Lung (tissue), 12 donors: ENCODE results near the gene MRPL44. TPM values are rescaled to one million over a fixed set of nuclear protein-coding genes. Genes with fewer than 3 reads are reported as not detected.
A peak's percentile ranks its signal among the peaks of the same experiment; 100 is the strongest.

Experiments used
- ATAC-seq: fragments of 200-7000 bp; cut with Tn5 transposase; one replicate; pipeline ENCODE4 v1.9.1; 2020; ENCODE audit warnings: moderate number of reproducible peaks; ENCODE audit not compliant: insufficient read depth, low FRiP score
- DNase-seq, 3 donors: peaks; one replicate each; pipeline ENCODE4 v3.0.0-alpha.2; 2013 to 2017
- H3K27ac ChIP-seq, 2 donors: one replicate each; pipeline ENCODE4 v1.5.1; 2013; ENCODE audit warnings: mild to moderate bottlenecking in 2 of 2, moderate library complexity in 2 of 2, control low read depth in 1 of 2, inconsistent platforms in 1 of 2, low read depth in 1 of 2, low read length in 1 of 2
- H3K27me3 ChIP-seq, 3 donors: one replicate each; pipeline ENCODE4 v1.5.1; 2013; ENCODE audit warnings: low read length in 2 of 3; ENCODE audit not compliant: control insufficient read depth in 3 of 3, insufficient read depth in 3 of 3
- H3K36me3 ChIP-seq, 4 donors: one replicate each; pipeline ENCODE4 v1.5.1; 2013; ENCODE audit warnings: low read length in 4 of 4, mild to moderate bottlenecking in 1 of 4, moderate library complexity in 1 of 4; ENCODE audit not compliant: control insufficient read depth in 4 of 4, insufficient read depth in 4 of 4
- H3K4me1 ChIP-seq, 5 donors: one replicate each; pipeline ENCODE4 v1.5.1; 2013; ENCODE audit warnings: low read length in 5 of 5, mild to moderate bottlenecking in 2 of 5, moderate library complexity in 1 of 5; ENCODE audit not compliant: control insufficient read depth in 5 of 5, insufficient read depth in 5 of 5
- H3K4me3 ChIP-seq: one replicate; pipeline ENCODE4 v1.5.1; 2013; ENCODE audit warnings: mild to moderate bottlenecking, control low read depth, moderate library complexity
- H3K9ac ChIP-seq, 2 donors: one replicate each; pipeline ENCODE4 v1.5.1; 2013; ENCODE audit warnings: low read length in 2 of 2, control low read depth in 1 of 2; ENCODE audit not compliant: insufficient read depth in 1 of 2
- H3K9me3 ChIP-seq, 4 donors: one replicate each; pipeline ENCODE4 v1.5.1; 2013; ENCODE audit warnings: low read length in 3 of 4, mild to moderate bottlenecking in 1 of 4, moderate library complexity in 1 of 4; ENCODE audit not compliant: control insufficient read depth in 4 of 4, insufficient read depth in 3 of 4
- WGBS, 2 donors: extraction: QIAGEN DNeasy Blood & Tissue Kit; methylation state at CpG; one replicate each; pipeline ENCODE4 v1.1.7; 2013; 5-methylcytosine and 5-hydroxymethylcytosine counted together
- polyA plus RNA-seq, 2 donors: library from polyadenylated mRNA; stranded (reverse); fragments of 200-250 nt; gene quantifications; one replicate each; pipeline ENCODE4 v1.2.1, GENCODE V29; 2013
- total RNA-seq, 2 donors: library from RNA; depleted of rRNA in 1 of 2; stranded (reverse); fragments of >200 nt in 1 of 2; gene quantifications; one replicate each; pipeline ENCODE4 v1.2.1, GENCODE V29; 2014 to 2021
- TF ChIP-seq, protein P1 (sequence below): IDR thresholded peaks from 2 replicates; pipeline ENCODE4 v1.5.1; 2012; ENCODE audit warnings: mild to moderate bottlenecking; ENCODE audit errors: control extremely low read depth, extremely low read depth
- donor health status: control.
- donor health status: control.
- donor health status: Bipolar disorder and iron deficiency.
- donor health status: healthy.
- donor health status: DM: yes; HTN: yes; CAD: no.

MRPL44 gene
- total and polyA plus RNA-seq, 4 donors, result 20.4 to 23.1 (median 21.5) TPM

DNA sequence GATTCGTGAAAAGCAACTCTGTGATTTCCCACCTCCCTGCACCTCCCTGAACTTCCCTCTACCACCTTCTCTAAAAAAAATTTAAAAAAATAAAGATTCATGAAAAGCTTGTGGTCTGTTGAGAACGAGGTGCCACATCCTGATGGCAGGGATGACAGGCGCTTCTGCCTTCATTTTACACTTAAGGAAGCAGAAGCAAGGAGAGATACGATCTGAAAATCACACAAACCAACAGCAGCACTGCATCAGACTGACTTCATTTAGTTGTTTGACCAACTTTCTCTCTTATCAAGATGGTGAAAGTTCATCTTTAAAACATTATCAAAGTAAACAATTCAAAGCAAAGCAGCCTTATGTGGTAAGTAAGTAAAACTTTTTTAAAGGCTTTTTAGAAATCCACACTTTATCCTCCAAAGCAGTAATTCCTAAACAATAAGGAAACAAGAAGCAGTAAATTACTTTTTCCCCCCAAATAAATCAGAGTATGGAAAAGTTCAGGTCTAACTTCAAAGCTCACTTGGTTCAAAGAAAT lies 27.6 kb upstream of the MRPL44 start:
- no peak overlapping the region for H3K27ac ChIP-seq
- H3K9me3 ChIP-seq, result peaks cover 0 to 5% (median 3%) of the 10 kb centered on the region in 4 donors
- TF ChIP-seq, protein P1, sequence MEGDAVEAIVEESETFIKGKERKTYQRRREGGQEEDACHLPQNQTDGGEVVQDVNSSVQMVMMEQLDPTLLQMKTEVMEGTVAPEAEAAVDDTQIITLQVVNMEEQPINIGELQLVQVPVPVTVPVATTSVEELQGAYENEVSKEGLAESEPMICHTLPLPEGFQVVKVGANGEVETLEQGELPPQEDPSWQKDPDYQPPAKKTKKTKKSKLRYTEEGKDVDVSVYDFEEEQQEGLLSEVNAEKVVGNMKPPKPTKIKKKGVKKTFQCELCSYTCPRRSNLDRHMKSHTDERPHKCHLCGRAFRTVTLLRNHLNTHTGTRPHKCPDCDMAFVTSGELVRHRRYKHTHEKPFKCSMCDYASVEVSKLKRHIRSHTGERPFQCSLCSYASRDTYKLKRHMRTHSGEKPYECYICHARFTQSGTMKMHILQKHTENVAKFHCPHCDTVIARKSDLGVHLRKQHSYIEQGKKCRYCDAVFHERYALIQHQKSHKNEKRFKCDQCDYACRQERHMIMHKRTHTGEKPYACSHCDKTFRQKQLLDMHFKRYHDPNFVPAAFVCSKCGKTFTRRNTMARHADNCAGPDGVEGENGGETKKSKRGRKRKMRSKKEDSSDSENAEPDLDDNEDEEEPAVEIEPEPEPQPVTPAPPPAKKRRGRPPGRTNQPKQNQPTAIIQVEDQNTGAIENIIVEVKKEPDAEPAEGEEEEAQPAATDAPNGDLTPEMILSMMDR, result no peak
- H3K4me3 ChIP-seq, result no peak overlapping the region
- ATAC-seq (peak; percentile 42), DNase-seq (peak; percentile 45 to 93 (median 77))
- peak overlapping the region in 1 of 2 donors; percentile 16 for H3K9ac ChIP-seq
- H3K27me3 ChIP-seq, result no peaks in the 10 kb centered on the region
- WGBS, 2 donors, result 14 to 37% methylated on average over 4 of the region's 4 CpGs
- peaks cover 3 to 46% (median 21%) of the 10 kb centered on the region in 5 donors for H3K4me1 ChIP-seq
- H3K36me3 ChIP-seq, result peaks cover 0 to 17% (median 3%) of the 10 kb centered on the region in 4 donors

DNA sequence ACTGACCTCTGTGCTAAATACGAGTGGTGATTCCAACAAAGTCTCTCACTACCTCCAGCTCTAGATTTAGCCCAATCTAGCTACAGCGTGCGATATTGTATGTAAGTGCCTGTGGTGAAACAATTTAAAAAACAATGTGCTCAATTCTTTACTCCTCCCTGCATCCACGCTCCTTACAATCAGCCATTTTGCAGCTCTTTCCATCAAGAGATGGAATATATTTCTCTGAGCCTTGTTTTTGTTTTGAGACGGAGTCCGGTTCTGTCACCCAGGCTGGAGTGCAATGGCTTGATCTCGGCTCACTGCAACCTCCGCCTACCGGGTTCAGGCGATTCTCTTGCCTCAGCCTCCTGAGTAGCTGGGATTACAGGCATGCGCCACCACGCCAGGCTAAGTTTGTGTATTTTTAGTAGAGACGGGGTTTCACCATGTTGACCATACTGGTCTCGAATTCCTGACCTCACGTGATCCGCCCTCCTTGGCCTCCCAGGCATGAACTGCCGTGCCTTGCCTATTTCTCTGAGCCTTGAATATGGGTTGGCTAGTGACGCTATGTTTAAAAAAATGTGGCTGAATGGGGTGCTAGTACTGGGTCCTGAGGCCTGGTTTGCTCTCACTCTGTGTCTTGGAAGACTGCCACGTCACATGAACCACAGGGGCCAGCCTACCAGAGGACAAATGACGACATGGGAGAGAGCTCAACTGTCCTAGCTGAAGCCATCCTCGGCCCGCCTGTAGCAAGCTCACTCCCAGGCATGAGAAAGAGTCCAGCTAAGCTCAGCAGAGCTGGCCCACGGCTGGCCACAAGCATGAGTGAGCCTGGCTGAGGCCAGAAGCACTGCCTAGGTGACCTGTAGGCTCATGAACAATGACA lies 26.9 kb upstream of the MRPL44 start:
- Histone ChIP-seq H3K27me3 (no peaks in the 10 kb centered on the region), H3K4me1 (peaks cover 8 to 47% (median 21%) of the 10 kb centered on the region in 5 donors), H3K4me3 (no peak overlapping the region), H3K9ac (peak overlapping the region in 1 of 2 donors; percentile 16), H3K9me3 (peaks cover 0 to 5% (median 3%) of the 10 kb centered on the region in 4 donors), H3K36me3 (peaks cover 0 to 17% (median 3%) of the 10 kb centered on the region in 4 donors), H3K27ac (peak overlapping the region; percentile 0 to 76)
- ATAC-seq (no peak), DNase-seq (peak; percentile 78 to 91 (median 89))
- WGBS, 2 donors, result 69% methylated on average over 23 of the region's 23 CpGs
- TF ChIP-seq, protein P1, result no peak

DNA sequence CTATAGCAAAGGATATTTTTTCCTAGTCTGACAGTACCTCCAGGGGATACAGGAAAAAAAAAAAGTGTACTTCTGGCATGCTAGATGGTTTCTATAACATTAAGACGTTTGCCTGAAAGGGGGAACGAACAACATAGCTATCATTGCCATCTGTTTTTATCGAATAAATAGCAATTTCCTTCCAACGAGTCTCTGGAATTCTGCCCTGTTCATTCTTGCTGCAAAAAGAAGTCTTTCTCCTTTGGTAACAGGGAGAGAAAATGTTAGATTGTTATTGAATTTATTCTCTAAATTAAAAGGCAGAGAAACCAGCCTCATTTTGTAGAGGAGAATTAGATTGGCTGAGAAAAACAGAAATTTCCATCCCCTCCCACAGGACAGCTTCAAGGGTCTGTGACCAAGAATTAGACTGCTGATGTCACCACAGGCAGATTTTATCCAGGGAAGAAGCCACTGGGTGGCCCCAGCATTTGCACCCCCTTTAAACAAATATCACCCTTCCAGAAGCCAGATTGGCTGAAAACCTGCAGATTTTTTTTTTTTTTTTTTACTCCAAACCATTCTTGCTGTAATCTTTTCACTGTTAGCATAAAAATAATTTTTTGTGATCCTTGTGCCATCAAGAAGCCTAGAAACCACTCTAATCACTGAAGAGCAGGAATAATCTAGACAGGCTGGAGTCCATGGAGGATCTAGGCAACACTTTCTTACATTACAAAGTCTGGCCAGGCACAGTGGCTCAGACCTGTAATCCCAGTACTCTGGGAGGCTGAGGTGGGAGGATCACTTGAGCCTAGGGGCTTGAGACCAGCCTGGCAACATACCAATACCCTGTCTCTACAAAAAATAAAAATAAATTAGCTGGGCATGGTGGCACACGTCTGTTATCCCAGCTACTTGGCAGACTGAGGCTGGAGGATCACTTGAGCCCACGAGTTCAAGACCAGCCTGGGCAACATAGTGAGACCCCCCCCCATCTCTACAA lies 24.2 kb upstream of the MRPL44 start:
- peak in 2 of 3 donors; percentile 60 to 66 for DNase-seq
- TF ChIP-seq, protein P1, result no peak
- H3K9me3 ChIP-seq, result no peaks in the 10 kb centered on the region
- no peak overlapping the region for H3K27ac ChIP-seq
- WGBS, 2 donors, result 56 to 61% methylated on average over 6 of the region's 6 CpGs
- no peaks in the 10 kb centered on the region for H3K27me3 ChIP-seq
- no peak overlapping the region for H3K4me3 ChIP-seq
- H3K4me1 ChIP-seq, result peaks cover 8 to 61% (median 23%) of the 10 kb centered on the region in 5 donors
- peak overlapping the region in 1 of 2 donors; percentile 23 for H3K9ac ChIP-seq
- no peak for ATAC-seq
- peaks cover 0 to 1% (median 0%) of the 10 kb centered on the region in 4 donors for H3K36me3 ChIP-seq
